ENCODE data around the gene TUBA3D.
A peak's percentile ranks its signal among the peaks of the same experiment; 100 is the strongest.
"Not testable (repeated sequence)": the region's sequence is repeated elsewhere in the genome, so short reads cannot be mapped to it uniquely, and the experiment has no call there.

The TUBA3D gene

DNA sequence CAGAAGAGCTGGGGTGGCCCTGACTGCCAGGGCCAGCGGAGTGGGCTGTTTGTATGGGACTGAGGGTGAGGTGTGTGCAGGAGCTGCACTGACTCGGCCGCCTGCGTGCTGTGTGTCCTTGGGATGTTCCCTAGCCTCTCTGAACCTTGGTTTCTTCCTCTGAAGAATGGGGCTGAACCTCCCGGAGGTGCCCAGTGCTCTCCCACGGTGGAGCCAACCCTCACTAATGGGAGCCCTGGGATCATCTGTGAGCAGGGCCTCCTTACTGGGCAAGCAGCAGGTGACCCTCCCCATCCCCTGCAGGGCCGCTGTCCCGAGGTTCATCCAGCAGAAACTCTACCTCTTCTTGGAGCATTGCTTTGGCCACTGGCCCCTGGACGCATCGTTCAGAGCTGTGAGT is 40.1 kb downstream of the TUBA3D start:
- no peak for DNase-seq

DNA sequence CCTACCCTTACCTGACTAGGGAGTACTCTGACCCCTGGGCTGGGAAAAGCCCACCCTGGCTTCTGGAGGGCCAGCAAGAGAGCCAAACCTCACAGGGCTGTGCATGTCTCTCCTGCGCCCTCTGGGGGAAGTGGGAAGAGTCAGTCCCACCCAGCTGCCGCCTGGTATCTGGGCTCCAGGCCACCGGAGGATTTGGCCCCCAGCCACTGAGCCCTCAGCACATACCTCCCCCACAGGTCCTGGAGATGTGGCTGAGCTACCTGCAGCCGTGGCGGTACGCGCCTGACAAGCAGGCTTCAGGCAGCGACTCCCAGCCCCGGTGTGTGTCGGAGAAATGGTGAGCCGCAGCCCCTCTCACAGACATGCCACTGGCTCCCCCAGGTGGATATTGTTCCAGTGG is 40.7 kb downstream of the TUBA3D start:
- not testable (repeated sequence) for DNase-seq

DNA sequence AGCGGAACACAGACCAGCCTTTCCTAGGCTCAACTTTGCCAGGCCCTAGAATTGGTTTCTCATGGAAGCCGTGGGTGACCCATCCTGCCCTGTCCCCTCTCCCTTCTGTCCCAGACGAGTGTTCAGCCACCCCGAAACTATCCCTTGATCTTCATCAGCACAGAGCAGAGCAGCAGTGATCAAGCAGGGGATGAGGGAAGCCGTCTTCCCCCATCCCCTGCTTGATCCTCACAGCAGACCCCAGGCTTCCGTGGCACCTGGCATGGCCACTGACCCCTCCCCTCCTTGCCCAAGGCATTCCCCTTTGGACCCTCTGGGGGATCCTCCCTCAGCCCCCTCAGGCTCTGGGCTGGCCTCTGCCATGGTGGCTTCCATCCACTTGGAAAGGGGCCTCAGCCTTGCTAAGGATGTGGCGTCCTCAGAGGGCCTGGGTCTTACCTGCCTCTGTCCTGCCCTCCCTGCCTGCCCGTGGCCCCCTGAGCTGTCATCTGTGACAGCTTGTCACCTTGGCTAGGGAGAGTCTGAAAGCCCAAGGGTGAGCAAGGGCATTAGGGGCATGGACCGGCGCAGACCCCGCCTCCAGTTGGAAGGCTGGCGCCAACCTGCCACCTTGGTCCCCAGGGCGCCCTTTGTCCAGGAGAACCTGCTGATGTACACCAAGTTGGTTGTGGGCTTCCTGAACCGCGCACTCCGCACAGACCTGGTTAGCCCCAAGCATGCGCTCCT is 41.4 kb downstream of the TUBA3D start:
- DNase-seq: no peak

DNA sequence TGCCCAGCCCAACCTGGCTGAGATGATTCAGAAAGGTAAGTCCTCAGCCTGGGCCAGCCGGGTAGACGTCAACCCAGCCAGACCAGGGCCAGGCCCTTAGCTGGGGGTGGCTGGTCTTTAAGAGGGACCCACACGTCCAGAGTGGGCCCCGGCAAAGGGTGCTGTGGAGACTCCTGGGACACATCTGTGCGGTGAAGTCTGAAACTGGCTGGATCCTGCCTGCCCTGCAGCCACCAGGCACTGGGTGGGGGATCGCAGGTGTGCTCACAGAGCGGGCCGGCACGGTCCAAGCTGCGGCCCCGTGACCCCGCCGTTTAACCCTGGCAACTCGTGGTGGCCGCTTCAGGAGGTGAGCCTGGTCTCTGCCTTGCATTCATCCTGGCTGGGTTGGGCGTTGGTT is 41.9 kb downstream of the TUBA3D start:
- not testable (repeated sequence) for DNase-seq

DNA sequence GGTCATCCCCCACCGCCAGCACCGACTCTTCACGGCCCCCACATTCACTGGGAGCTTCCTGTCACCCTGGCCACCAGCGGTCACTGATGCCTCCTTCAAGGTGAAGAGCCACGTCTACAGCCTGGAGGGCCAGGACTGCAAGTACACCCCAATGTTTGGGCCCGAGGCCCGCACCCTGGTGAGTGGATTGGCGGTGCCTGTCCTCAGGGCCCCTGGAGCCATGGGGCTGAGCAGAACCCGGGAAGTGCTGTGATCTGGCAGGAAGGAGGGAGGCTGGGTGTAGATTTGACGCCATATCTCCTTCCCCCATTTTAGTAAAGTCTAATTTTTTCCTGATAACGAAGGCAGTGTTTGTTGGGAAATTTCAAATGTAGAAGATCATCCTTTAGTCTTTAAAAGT is 42.6 kb downstream of the TUBA3D start:
- DNase-seq: not testable (repeated sequence)

DNA sequence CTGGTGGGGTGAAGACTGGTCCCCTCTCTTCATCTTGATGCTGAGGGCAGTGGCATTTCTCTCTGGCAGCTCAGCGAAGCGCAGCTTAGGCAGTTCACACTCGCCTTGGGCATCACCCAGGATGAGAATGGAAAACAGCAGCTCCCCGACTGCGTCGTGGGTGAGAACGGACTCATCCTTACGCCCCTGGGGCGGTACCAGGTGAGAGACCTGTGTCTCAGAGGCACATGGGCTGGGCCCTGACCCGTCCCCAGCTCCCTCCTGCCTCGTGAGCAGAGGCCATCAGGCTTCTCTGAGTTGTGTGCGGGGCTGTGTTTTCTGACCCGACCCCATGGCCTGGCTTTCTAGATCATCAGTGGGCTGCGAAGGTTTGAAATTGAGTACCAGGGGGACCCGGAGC is 43.5 kb downstream of the TUBA3D start:
- DNase-seq: no peak

DNA sequence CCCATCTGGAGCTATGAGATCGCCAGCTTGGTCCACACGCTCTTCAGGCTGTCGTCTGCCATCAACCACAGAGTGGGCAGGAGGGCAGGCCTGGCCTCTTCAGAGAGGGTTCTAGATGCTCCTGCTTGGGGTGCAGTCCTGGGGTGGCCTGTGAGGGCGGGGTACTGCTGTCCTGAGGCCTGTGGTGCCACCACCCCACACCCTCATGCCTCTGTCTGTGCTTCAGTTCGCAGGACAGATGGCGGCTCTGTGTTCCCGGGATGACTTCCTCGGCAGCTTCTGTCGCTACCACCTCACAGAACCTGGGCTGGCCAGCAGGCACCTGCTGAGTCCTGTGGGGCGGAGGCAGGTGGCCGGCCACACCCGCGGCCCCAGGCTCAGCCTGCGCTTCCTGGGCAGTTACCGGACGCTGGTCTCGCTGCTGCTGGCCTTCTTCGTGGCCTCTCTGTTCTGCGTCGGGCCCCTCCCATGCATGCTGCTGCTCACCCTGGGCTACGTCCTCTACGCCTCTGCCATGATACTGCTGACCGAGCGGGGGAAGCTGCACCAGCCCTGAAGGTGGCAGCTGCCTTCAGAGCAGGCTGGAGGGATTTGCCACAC is 44.1 kb downstream of the TUBA3D start:
- not testable (repeated sequence) for DNase-seq

DNA sequence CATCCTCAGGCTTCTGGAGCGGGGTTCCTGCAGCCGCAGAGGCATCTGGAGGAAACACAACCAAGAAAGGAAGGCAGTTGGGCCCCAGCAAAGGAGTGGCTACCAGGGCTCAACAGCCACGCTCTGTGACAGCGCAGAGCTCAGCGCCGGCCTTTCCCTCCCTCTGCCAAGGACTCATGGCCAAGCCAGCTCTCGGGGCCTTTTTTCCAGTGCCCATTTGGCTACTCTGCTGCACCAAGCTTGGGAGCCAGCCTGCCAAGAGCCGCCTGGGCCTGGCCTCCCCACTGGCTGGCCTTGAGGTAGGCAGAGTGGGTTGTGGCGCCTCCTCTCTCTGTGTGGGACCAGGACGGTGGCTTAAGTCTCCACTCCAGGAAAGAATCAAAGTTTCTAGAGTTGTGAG is 44.6 kb downstream of the TUBA3D start:
- no peak for DNase-seq

DNA sequence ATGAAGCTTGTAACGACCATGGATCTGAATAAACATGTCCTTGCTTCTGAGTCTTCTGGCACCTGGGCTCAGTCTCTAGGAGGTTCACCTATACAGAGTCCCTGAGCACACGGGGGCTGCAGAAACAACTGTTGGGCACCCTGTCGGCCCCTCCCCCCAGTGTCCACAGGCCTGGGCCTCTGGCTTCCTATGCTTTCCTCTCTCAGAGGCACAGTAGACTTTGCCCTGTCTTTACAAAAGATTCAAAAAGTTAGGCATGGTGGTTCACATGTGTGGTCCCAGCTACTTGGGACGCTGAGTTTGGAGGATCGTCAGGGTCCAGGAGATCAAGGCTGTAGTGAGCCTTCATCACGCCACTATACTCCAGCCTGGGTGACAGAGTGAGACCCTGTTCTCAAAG is 45.6 kb downstream of the TUBA3D start:
- not testable (repeated sequence) for DNase-seq

DNA sequence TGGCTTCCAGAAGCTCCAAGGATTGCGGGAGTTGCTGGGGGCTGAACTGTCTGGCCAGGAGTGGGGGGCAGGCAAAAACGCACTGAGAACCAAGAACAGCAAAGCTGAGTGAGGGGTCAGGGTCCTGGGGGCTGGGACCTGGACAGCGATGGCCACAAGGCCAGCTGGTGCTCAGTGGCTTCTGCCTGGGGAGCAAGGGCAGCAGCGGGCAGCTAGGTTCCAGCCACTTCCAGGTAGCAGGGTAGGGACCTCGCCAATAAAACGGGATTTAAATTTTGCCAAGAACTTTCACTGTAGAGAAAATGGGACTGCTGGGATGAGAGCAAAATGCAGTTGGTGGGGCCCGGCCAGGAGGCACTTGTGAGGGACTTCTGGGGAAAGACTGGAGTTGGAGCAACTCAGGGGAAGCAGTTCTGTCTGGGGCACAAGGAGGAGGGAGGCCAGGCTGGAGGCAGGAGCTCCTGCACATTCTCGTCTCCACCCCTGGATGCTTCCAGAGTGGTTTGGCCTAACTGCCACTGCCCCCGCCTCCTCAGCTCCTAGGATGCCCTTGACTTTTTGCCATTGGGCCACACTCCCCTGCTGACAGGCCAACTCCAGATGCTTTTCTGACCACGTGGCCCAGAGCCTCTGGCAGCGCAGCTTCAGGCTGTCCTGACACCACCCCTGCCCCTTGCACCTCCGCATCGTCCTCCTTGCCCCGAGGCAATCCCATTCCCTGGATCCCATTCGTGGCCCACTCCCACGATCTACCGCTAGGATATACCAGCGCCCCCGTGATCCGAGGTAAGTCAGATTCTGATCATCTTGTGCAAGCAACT is 46.3 kb downstream of the TUBA3D start:
- DNase-seq: no peak

DNA sequence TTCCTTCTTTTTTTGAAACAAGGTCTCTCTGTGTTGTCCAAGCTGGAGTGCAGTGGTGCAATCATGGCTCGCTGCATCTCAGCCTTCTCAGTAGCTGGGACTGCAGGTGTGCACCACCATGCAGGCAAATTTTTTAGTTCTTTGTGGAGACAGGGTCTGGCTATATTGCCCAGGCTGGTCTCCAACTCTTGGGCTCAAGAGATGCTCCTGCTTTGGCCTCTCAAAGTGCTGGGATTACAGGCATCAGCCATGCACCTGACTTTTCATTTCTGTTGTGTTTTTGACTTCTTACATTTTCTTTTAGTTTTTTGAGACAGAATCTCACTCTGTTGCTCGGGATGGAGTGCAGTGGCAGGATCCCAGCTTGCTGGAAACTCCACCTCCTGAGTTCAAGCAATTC is 49.3 kb downstream of the TUBA3D start:
- not testable (repeated sequence) for DNase-seq

DNA sequence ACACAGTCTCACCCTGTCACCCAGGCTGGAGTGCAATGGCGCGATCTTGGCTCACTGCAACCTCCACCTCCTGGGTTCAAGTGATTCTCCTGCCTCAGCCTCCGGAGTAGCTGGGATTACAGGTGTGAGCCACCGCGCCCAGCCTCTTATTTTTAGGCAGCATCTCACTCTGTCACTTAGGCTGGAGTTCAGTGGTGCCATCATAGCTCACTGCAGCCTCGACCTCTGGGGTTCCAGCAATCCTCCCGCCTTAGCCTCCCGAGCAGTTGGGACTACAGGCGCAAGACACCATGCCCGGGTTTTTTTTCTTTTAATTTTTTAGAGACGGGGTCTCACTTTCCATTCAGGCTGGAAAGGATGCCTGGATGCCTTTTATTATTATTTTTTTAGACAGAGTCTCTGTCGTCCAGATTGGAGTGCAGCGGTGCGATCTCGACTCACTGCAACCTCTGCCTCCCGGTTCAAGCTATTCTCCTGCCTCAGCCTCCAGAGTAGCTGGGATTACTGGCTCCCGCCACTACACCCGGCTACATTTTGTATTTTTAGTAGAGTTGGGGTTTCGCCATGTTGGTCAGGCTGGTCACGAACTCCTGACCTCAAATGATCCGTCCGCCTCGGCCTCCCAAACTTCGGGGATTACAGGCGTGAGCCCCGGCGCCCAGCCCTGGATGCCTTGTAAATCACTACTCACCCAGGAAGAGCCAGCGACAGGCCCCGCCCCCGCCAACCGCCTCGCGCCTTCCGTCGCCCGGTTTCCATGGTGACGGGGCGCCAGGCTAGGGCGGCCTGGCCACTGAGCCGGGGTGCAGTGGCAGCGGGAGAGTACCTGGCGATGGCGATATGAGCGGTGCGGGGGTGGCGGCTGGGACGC is 51.4 kb downstream of the TUBA3D start, which contains the start of gene CCDC74A:
CCDC74A (plus strand) TSS at position 758 of the 871 bp plus-strand sequence; CDS start at position 841, 83 bp downstream.
- DNase-seq: peak; percentile 78 to 84

DNA sequence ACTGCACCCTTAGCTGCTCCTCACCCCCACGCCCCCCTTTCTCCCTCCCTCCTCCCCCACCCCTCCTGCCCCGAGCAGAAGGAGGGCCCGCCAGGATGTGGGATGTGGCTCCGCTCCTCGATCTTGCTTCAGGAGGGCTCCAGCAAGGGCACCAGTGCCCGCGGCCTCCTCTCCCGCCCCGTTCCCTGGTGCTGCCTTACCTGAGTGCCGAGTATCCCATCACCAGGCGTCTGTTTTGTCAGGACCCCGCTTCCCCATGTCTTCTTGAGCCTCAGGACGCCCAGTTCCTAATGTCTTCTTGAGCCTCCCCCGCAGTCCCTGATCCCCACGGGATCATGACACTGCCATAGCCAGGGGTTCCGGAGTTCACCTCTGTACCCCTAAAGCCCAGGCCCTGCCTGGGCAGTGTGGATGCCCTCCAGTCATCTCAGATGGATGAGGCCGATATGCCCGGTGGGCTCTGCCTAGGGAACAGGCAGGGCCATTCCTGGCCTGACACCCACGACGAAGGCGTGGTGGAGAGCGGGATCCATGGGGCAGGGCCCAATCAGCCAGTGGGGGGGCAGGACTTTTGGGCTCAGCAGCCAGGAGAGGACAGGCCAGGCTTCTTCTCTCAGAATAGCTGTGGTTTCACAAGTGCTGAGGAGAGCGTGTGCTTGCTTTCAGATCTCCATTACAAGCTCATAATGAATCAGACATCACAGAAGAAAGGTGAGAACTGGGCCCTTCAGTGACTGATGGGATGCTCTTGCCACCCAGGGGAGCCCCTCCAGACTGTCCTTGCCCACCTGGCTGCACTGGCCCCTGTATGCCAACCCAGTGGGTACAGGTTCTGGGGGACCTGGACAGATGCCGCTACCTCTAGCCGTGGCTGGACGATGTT is 53.3 kb downstream of the TUBA3D start:
- DNase-seq: not testable (repeated sequence)

DNA sequence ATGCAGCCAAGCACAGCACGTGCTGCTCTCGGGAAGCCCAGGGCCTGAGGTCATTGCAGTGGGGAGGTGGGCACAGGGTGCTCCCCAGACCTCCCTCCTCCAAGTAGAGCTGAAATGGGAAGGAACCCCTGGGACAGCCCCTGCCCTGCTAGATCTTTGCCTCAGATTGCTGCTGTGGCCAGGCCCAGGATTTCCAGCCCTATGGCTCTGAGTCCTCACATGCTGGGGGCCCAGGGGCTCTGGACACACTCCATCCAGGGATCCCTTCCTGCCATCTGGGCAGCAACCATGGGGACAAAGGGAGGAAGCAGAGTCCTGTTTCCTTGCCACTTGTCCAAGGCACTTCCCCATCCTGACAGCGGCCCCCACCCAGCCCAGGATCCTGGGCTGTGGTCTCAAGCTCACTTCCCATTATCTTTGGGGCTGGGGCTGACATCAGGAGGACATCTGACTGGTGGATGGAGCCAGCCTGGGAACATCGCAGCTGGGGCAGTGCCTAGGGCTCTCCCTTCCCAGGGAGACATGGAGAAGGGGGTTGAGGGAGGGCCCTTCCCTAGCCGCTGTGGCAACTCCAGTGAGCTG is 54.0 kb downstream of the TUBA3D start:
- DNase-seq: not testable (repeated sequence)

DNA sequence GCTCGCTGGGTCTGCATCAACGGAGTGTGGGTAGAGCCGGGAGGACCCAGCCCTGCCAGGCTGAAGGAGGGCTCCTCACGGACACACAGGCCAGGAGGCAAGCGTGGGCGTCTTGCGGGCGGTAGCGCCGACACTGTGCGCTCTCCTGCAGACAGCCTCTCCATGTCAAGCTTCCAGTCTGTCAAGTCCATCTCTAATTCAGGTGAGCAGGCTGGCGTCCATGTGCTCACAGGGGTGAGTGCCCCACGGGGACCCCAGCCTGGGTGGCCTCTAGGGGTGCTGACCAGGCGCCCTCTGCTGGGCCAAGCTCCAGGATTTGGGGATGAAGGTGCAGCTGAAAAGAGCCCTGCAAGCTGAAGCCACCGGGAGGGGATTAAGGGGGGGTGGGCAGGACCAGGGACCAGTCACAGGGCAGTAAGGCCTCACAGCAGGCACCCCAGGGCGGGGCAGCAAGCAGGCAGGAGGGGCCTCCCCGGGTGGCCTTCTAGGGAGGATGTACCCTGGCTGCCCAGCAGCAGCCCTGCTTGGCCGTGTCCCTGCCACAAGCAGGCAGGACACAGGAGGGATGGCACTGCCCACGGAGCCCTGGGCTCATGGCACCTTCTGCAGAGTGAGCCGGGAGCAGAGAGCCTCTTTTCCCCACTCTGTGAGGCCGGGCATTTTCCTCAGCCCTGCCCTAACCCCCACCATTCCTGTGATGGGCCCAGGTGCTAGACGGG is 54.9 kb downstream of the TUBA3D start:
- DNase-seq: not testable (repeated sequence)

DNA sequence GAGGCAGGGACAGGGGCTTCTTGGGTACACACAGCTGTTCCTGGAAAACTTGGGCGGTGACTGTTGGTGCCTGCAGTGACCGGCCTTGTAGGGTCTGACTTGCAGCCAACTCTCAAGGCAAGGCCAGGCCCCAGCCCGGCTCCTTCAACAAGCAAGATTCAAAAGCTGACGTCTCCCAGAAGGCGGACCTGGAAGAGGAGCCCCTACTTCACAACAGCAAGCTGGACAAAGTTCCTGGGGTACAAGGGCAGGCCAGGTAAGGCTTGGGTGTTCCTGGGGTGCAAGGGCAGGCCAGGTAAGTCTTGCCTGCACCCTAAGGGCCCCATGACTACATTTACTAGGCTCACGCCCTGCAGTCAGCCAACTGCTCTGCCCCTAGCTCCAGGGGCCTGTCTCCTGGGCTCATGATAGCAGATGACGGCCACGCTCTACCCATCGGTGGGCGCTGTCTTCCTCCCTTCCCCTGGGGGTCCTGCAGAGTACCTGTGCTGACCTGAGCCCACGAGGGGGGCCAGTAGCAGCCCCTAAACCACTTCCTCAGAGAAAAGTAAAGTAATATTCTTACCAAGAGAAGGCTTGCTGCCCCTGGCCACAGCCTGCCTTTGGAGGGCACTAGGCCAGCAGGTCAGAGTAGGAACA is 55.7 kb downstream of the TUBA3D start:
- DNase-seq: not testable (repeated sequence)
